ENCODE data around the gene PDP2. TPM values are rescaled to one million over a fixed set of nuclear protein-coding genes. Genes with fewer than 3 reads are reported as not detected.

The PDP2 gene
- polyA plus RNA-seq, 1 donor from 2014 or later = 4.2 TPM

- no peaks in the 10 kb centered on the region for H3K27me3 ChIP-seq (ENCODE audit: insufficient read depth, low read depth, low read length)
- TF ChIP-seq CTCF (IDR thresholded peaks at IDR 0.05; ENCODE audit: poor library complexity, severe bottlenecking) (no peak), POLR2AphosphoS5 (IDR thresholded peaks at IDR 0.05) (no peak), EP300 (conservative IDR thresholded peaks at IDR 0.05; ENCODE audit: poor library complexity, severe bottlenecking) (no peak), RAD21 (conservative IDR thresholded peaks at IDR 0.05) (no peak), REST (IDR thresholded peaks at IDR 0.05; ENCODE audit: borderline replicate concordance) (no peak), EZH2 (IDR thresholded peaks at IDR 0.05; ENCODE audit: borderline replicate concordance, insufficient read depth, low read length, poor library complexity, severe bottlenecking) (no peak), MXI1 (conservative IDR thresholded peaks at IDR 0.05; ENCODE audit: poor library complexity, severe bottlenecking) (no peak), SMC3 (conservative IDR thresholded peaks at IDR 0.05; ENCODE audit: poor library complexity) (no peak), TAF1 (IDR thresholded peaks at IDR 0.05; ENCODE audit: low read depth) (no peak)
- no peak overlapping the region for H3K27ac ChIP-seq (ENCODE audit: low read length)
- no peaks in the 10 kb centered on the region for H3K9me2 ChIP-seq (ENCODE audit: insufficient read depth, low read length)
- no peaks in the 10 kb centered on the region for H3K36me3 ChIP-seq (ENCODE audit: insufficient read depth, low read length)
- H3K9me3 ChIP-seq (ENCODE audit: low read length) = no peaks in the 10 kb centered on the region
- H3K4me2 ChIP-seq (ENCODE audit: low read length) = no peak overlapping the region
- no peaks in the 10 kb centered on the region for H3F3A ChIP-seq (ENCODE audit: insufficient read depth, low read length, poor library complexity, severe bottlenecking)
- H3K9ac ChIP-seq (ENCODE audit: low read length) = no peak overlapping the region
- no peak overlapping the region for H2AFZ ChIP-seq (ENCODE audit: low read depth, low read length)
- H3K4me3 ChIP-seq (ENCODE audit: low read length) = no peak overlapping the region
- no peaks in the 10 kb centered on the region for H4K20me1 ChIP-seq (ENCODE audit: insufficient read depth)
- H3K79me2 ChIP-seq (replicated peaks; ENCODE audit: insufficient read depth, low read length) = no peaks in the 10 kb centered on the region
Measured at GRCh38 chr16:66899310-66899944, 19.1 kb downstream of the PDP2 start.

- H3K27ac ChIP-seq (ENCODE audit: low read length) = no peak overlapping the region
- TF ChIP-seq SMC3 (conservative IDR thresholded peaks at IDR 0.05; ENCODE audit: poor library complexity) (no peak), EZH2 (IDR thresholded peaks at IDR 0.05; ENCODE audit: borderline replicate concordance, insufficient read depth, low read length, poor library complexity, severe bottlenecking) (no peak), CTCF (IDR thresholded peaks at IDR 0.05; ENCODE audit: poor library complexity, severe bottlenecking) (no peak), POLR2AphosphoS5 (IDR thresholded peaks at IDR 0.05) (no peak), MXI1 (conservative IDR thresholded peaks at IDR 0.05; ENCODE audit: poor library complexity, severe bottlenecking) (no peak), RAD21 (conservative IDR thresholded peaks at IDR 0.05) (no peak), REST (IDR thresholded peaks at IDR 0.05; ENCODE audit: borderline replicate concordance) (no peak), TAF1 (IDR thresholded peaks at IDR 0.05; ENCODE audit: low read depth) (no peak), EP300 (conservative IDR thresholded peaks at IDR 0.05; ENCODE audit: poor library complexity, severe bottlenecking) (no peak)
- H3K4me2 ChIP-seq (ENCODE audit: low read length) = no peak overlapping the region
Measured at GRCh38 chr16:66899945-66900710, 19.8 kb downstream of the PDP2 start.

More at GRCh38 chr16:66899945-66900710, 19.8 kb downstream of the PDP2 start:
- Histone ChIP-seq H3F3A (ENCODE audit: insufficient read depth, low read length, poor library complexity, severe bottlenecking) (no peaks in the 10 kb centered on the region), H3K9me3 (ENCODE audit: low read length) (no peaks in the 10 kb centered on the region), H3K9ac (ENCODE audit: low read length) (no peak overlapping the region), H3K4me3 (ENCODE audit: low read length) (no peak overlapping the region), H3K36me3 (ENCODE audit: insufficient read depth, low read length) (no peaks in the 10 kb centered on the region), H2AFZ (ENCODE audit: low read depth, low read length) (no peak overlapping the region), H3K79me2 (replicated peaks; ENCODE audit: insufficient read depth, low read length) (no peaks in the 10 kb centered on the region), H3K27me3 (ENCODE audit: insufficient read depth, low read depth, low read length) (no peaks in the 10 kb centered on the region), H3K9me2 (ENCODE audit: insufficient read depth, low read length) (no peaks in the 10 kb centered on the region), H4K20me1 (ENCODE audit: insufficient read depth) (no peaks in the 10 kb centered on the region)
